PC-3 (cell line): ENCODE measurements around the gene SALL3. TPM values are rescaled to one million over a fixed set of nuclear protein-coding genes. Genes with fewer than 3 reads are reported as not detected.
A peak's percentile ranks its signal among the peaks of the same experiment; 100 is the strongest.

Source experiments
- ATAC-seq: fragments of 200-7000 bp; cut with Tn5 transposase; 2 replicates; pipeline ENCODE4 v1.9.1; 2020; ENCODE audit warnings: mild to moderate bottlenecking, moderate library complexity
- BruUV-seq: library from RNA; stranded (reverse); fragments of 400-500 nt; replicated peaks from 2 replicates; lab custom pipeline; 2021; lab: Mats Ljungman, UMichigan
- CTCF ChIA-PET: fragments of 300-600 bp; sonication (Branson Sonifier 250); formaldehyde crosslinking; loops from one replicate; lab custom pipeline; 2022; ENCODE audit warnings: antibody characterized with exemption; lab: Charles Lee
- POLR2A ChIA-PET: fragments of 300-600 bp; sonication (Branson Sonifier 250); formaldehyde crosslinking; loops from one replicate; lab custom pipeline; 2022; ENCODE audit warnings: antibody characterized with exemption; ENCODE audit not compliant: unreplicated experiment; lab: Charles Lee
- DNase-seq: peaks from one replicate; pipeline ENCODE4 v3.0.0-alpha.2; 2015
- H2AFZ ChIP-seq: fragments of 300-600 bp; sonication (generic); 2 replicates; pipeline ENCODE4 v1.6.0; 2016; ENCODE audit warnings: antibody characterized with exemption, low read length
- H3F3A ChIP-seq: fragments of 300-600 bp; sonication (generic); one replicate; pipeline ENCODE4 v1.6.0; 2017; ENCODE audit warnings: antibody characterized with exemption, low read length, control low read depth, mild to moderate bottlenecking; ENCODE audit not compliant: unreplicated experiment
- H3K27ac ChIP-seq: fragments of 300-600 bp; sonication (generic); 2 replicates; pipeline ENCODE4 v1.5.1; 2016; ENCODE audit warnings: mild to moderate bottlenecking, low read length
- H3K27me3 ChIP-seq: fragments of 300-600 bp; sonication (generic); 2 replicates; pipeline ENCODE4 v1.6.1; 2016; ENCODE audit warnings: low read length, mixed read lengths
- H3K36me3 ChIP-seq: fragments of 300-600 bp; sonication (generic); 2 replicates; pipeline ENCODE4 v1.6.1; 2016; ENCODE audit warnings: low read depth, mixed run types, low read length, mixed read lengths
- H3K4me1 ChIP-seq: fragments of 300-600 bp; sonication (generic); 2 replicates; pipeline ENCODE4 v1.5.1; 2016; ENCODE audit warnings: low read length; ENCODE audit not compliant: insufficient read depth
- H3K4me2 ChIP-seq: fragments of 300-600 bp; sonication (generic); 2 replicates; pipeline ENCODE4 v1.6.0; 2016; ENCODE audit warnings: low read length
- H3K4me3 ChIP-seq: fragments of 300-600 bp; sonication (generic); 2 replicates; pipeline ENCODE4 v1.5.1; 2016; ENCODE audit warnings: mild to moderate bottlenecking, low read length, mixed read lengths
- H3K79me2 ChIP-seq: fragments of 300-600 bp; sonication (generic); 2 replicates; pipeline ENCODE4 v1.6.1; 2017; ENCODE audit warnings: low read length, mixed read lengths
- H3K9ac ChIP-seq: fragments of 300-600 bp; sonication (generic); 2 replicates; pipeline ENCODE4 v1.6.0; 2016; ENCODE audit warnings: mild to moderate bottlenecking, low read length
- H3K9me2 ChIP-seq: fragments of 300-600 bp; sonication (generic); replicated peaks from 2 replicates; pipeline ENCODE4 v1.6.1; 2016; ENCODE audit warnings: mixed run types, low read length, mixed read lengths
- H3K9me3 ChIP-seq: fragments of 300-600 bp; sonication (generic); 2 replicates; pipeline ENCODE4 v1.6.1; 2016; ENCODE audit warnings: low read length, mixed read lengths
- H4K20me1 ChIP-seq: fragments of 300-600 bp; sonication (generic); 2 replicates; pipeline ENCODE4 v1.6.1; 2016; ENCODE audit warnings: low read length, mixed read lengths
- EZH2 ChIP-seq: fragments of 300-600 bp; sonication (generic); IDR thresholded peaks from one replicate; pipeline ENCODE4 v1.6.1; 2017; ENCODE audit warnings: antibody characterized with exemption, mild to moderate bottlenecking, low read length; ENCODE audit not compliant: unreplicated experiment
- EZH2phosphoT487 ChIP-seq: fragments of 300-600 bp; sonication (generic); IDR thresholded peaks from 2 replicates; pipeline ENCODE4 v1.6.1; 2018; ENCODE audit warnings: mild to moderate bottlenecking, antibody characterized with exemption, low read length, borderline replicate concordance
- intact Hi-C: fragments of 100-400 bp; cut with micrococcal nuclease; formaldehyde crosslinking; loops from 2 replicates; pipeline ENCODE4 v1.9.0; 2023
- total RNA-seq: library from RNA; depleted of rRNA; stranded (reverse); fragments of >200 nt; gene quantifications from 2 replicates; pipeline ENCODE4 v1.2.3, GENCODE V29; 2014
- TF ChIP-seq, protein P1 (sequence below): fragments of 300-600 bp; sonication (generic); conservative IDR thresholded peaks from 2 replicates; pipeline ENCODE4 v1.5.1; 2017; ENCODE audit warnings: antibody characterized with exemption, low read depth, mild to moderate bottlenecking, low read length

SALL3 gene
- total RNA-seq, 1 experiment from 2014 or later, result not detected

DNA sequence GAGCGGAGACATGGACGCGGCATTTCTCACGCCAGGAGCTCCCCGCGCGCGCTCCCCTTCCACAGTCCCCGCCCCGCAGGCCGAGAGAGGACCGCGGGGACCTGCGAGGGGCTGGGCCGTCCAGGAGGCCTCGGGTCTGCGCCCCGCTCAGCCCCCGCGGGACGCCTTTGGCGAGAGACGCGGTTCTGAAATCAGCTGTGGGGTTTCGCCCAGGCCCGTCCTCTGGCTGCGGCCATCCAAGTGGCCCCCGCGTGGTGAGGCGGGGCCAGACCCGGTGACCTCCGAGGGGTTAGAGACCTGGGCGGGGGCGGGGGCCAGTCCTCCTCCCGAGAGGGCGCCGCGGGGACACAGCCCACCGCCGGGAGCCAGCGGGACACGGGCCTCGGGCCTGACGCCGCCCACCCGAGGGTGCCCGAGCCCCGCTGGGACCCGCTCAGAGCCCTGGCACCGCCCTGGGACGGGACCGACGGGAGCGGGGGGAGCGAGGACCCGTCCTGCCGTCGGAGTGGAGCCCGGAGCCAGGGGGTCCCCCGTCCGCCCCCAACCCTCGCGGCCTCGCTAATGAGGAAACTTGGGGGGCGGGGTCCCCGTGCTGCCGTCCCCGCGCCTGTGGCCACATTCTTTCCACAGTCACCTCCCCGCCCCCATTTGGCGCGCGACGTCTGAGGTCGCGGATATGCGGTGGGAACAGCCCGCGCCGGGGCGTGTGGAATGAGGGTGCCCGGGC lies 6.1 kb upstream of the SALL3 start:
- Histone ChIP-seq H3K27ac (no peak overlapping the region), H3K36me3 (no peaks in the 10 kb centered on the region), H3K9me3 (no peaks in the 10 kb centered on the region), H3K4me1 (no peaks in the 10 kb centered on the region), H3K79me2 (no peaks in the 10 kb centered on the region), H3K4me2 (no peak overlapping the region), H3K9me2 (no peaks in the 10 kb centered on the region), H4K20me1 (no peaks in the 10 kb centered on the region), H3K4me3 (no peak overlapping the region), H3K27me3 (peaks cover 49% of the 10 kb centered on the region), H3K9ac (no peak overlapping the region), H3F3A (no peaks in the 10 kb centered on the region), H2AFZ (no peak overlapping the region)
- DNase-seq (no peak), ATAC-seq (no peak)
- ChIA-PET POLR2A (no interaction called here), CTCF (no interaction called here)
- BruUV-seq, result no TSS peak
- intact Hi-C loops, result no loop called here
- no peak for TF ChIP-seq EZH2
- TF ChIP-seq EZH2phosphoT487, result no peak
- TF ChIP-seq, protein P1, sequence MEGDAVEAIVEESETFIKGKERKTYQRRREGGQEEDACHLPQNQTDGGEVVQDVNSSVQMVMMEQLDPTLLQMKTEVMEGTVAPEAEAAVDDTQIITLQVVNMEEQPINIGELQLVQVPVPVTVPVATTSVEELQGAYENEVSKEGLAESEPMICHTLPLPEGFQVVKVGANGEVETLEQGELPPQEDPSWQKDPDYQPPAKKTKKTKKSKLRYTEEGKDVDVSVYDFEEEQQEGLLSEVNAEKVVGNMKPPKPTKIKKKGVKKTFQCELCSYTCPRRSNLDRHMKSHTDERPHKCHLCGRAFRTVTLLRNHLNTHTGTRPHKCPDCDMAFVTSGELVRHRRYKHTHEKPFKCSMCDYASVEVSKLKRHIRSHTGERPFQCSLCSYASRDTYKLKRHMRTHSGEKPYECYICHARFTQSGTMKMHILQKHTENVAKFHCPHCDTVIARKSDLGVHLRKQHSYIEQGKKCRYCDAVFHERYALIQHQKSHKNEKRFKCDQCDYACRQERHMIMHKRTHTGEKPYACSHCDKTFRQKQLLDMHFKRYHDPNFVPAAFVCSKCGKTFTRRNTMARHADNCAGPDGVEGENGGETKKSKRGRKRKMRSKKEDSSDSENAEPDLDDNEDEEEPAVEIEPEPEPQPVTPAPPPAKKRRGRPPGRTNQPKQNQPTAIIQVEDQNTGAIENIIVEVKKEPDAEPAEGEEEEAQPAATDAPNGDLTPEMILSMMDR, result no peak

DNA sequence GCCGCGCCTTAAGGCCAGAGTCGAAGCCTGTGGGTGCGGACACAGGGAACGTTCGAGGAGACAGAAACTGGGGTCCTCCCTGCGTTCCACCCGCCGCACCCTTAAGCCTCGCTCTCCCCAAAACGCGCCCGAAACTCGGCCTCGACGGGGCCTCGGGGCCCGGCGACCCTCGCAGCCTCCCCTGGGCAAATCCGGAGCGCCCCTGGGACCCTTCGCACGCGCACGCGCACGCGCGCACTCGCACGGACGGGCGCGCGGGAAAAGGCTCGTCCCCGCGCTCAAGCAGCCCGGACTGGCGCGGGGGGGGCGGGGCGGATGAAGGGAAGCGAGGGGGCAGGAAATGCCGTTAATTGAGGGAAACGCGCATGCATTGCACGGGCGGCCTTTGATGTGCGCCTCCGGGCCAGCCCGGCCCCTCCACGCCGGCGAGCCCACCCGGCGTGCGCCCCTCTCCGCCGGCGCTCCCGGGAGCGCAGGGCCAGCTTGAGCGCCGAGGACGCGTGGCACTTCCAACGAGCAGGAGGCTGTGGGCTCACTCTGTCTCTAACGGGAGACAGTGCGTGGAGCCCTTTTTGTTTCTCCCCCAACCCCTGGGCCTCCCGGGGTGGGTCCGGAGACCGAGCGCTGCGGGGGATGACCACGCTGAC lies 5.4 kb upstream of the SALL3 start:
- no peaks in the 10 kb centered on the region for H3K9me3 ChIP-seq
- TF ChIP-seq EZH2phosphoT487 (no peak), EZH2 (peak; percentile 68)
- H3K4me2 ChIP-seq, result no peak overlapping the region
- no peak overlapping the region for H3K27ac ChIP-seq
- H3K9ac ChIP-seq, result no peak overlapping the region
- ChIA-PET POLR2A (no interaction called here), CTCF (no interaction called here)
- H3K4me3 ChIP-seq, result no peak overlapping the region
- H3K4me1 ChIP-seq, result no peaks in the 10 kb centered on the region
- H3K27me3 ChIP-seq, result peaks cover 42% of the 10 kb centered on the region
- no peaks in the 10 kb centered on the region for H4K20me1 ChIP-seq
- H2AFZ ChIP-seq, result no peak overlapping the region
- no peaks in the 10 kb centered on the region for H3K79me2 ChIP-seq
- no peak for ATAC-seq
- H3K9me2 ChIP-seq, result no peaks in the 10 kb centered on the region
- DNase-seq, result no peak
- intact Hi-C loops, result no loop called here
- no peaks in the 10 kb centered on the region for H3K36me3 ChIP-seq
- no TSS peak for BruUV-seq
- no peaks in the 10 kb centered on the region for H3F3A ChIP-seq

DNA sequence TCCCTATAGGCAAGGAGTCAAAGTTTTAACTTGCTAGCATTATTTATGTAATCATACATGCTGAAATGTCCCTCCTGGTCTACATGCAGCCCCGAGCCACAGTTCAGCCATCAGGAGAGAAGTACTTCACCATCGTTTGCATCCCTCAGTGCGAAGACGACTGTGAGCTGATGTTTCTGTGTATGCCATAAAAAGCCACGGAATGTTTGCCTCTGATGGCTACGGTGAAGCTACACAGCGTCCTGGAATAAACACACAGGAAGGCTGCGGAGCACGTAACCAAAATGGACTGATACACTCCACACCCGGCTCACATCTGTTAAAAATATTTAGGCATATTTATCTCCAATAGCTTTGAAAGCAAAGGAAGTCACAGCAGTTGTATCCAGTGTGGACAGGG lies 4.3 kb upstream of the SALL3 start:
- intact Hi-C loops, result no loop called here
- ATAC-seq (no peak), DNase-seq (no peak)
- H3K9ac ChIP-seq, result no peak overlapping the region
- H3K36me3 ChIP-seq, result no peaks in the 10 kb centered on the region
- H3K9me3 ChIP-seq, result no peaks in the 10 kb centered on the region
- H3F3A ChIP-seq, result no peaks in the 10 kb centered on the region
- no peaks in the 10 kb centered on the region for H3K4me1 ChIP-seq
- ChIA-PET CTCF (no interaction called here), POLR2A (no interaction called here)
- no peaks in the 10 kb centered on the region for H3K79me2 ChIP-seq
- peaks cover 40% of the 10 kb centered on the region for H3K27me3 ChIP-seq
- no peak overlapping the region for H3K27ac ChIP-seq
- H2AFZ ChIP-seq, result no peak overlapping the region
- no peaks in the 10 kb centered on the region for H3K9me2 ChIP-seq
- H3K4me3 ChIP-seq, result no peak overlapping the region
- BruUV-seq, result no TSS peak
- no peaks in the 10 kb centered on the region for H4K20me1 ChIP-seq
- TF ChIP-seq, protein P1, result no peak
- TF ChIP-seq EZH2phosphoT487 (no peak), EZH2 (no peak)
- H3K4me2 ChIP-seq, result no peak overlapping the region
